Measurements from ENCODE around the gene IL7R. TPM values are rescaled to one million over a fixed set of nuclear protein-coding genes. Genes with fewer than 3 reads are reported as not detected.

IL7R gene
- total RNA-seq, 1 experiment from 2014 or later, result not detected

- H3K23ac ChIP-seq (ENCODE audit: insufficient read length, low read depth, low read length), result no peak overlapping the region
- Mint-ChIP-seq H3K27ac (no peak overlapping the region), H3K27me3 (ENCODE audit: low read depth) (peaks cover 3% of the 10 kb centered on the region; the same call in 1 of the 2 replicates), H3K9me3 (peaks cover 50 to 51% of the 10 kb centered on the region in 2 experiments), H3K4me1 (peaks cover 4 to 5% of the 10 kb centered on the region in 2 experiments; a peak in 2 of 4 replicates), H3K36me3 (ENCODE audit: insufficient read depth in 1 of 3, low read depth in 3 of 3) (peaks cover 4 to 23% (median 23%) of the 10 kb centered on the region in 3 experiments), H3K4me3 (no peak overlapping the region)
- DNase-seq, result no peak
- H3K14ac ChIP-seq (ENCODE audit: insufficient read depth, low read length), result no peak overlapping the region
- no peak overlapping the region for H2AFZ ChIP-seq (ENCODE audit: low read length)
- H3K4me1 ChIP-seq (ENCODE audit: insufficient read depth, low read length), result no peaks in the 10 kb centered on the region
- no peak overlapping the region for H2BK120ac ChIP-seq (ENCODE audit: low read depth, low read length, poor library complexity, severe bottlenecking)
- no peak overlapping the region for H4K8ac ChIP-seq (replicated peaks; ENCODE audit: insufficient read length, low read depth, low read length)
- H4K5ac ChIP-seq (ENCODE audit: insufficient read length, low read depth, low read length), result no peak overlapping the region
- H3K56ac ChIP-seq (ENCODE audit: insufficient read length, low read depth, low read length), result no peak overlapping the region
- H4K91ac ChIP-seq (ENCODE audit: insufficient read length, low read depth, low read length), result no peak overlapping the region
- H3K23me2 ChIP-seq (ENCODE audit: insufficient read length, low read depth, low read length, poor library complexity, severe bottlenecking), result no peaks in the 10 kb centered on the region
- H3K4ac ChIP-seq (ENCODE audit: low read depth, low read length), result no peak overlapping the region
- no peak overlapping the region for H2BK20ac ChIP-seq (ENCODE audit: low read depth, low read length, poor library complexity, severe bottlenecking)
- no peak overlapping the region for H2BK15ac ChIP-seq (ENCODE audit: low read depth, low read length)
- no peak for TF ChIP-seq CTCF (conservative IDR thresholded peaks at IDR 0.05)
- no peaks in the 10 kb centered on the region for H3K27me3 ChIP-seq (ENCODE audit: insufficient read depth, low read length)
- H3K18ac ChIP-seq (ENCODE audit: insufficient read length, low read depth, low read length), result no peak overlapping the region
- no peaks in the 10 kb centered on the region for H3K79me2 ChIP-seq (ENCODE audit: insufficient read depth, low read length)
- H4K20me1 ChIP-seq (ENCODE audit: control insufficient read depth, insufficient read depth, insufficient read length), result no peaks in the 10 kb centered on the region
- H3T11ph ChIP-seq (ENCODE audit: low read length), result no peak overlapping the region
- H2BK5ac ChIP-seq (ENCODE audit: insufficient read length, low read length), result no peak overlapping the region
- H3K27ac ChIP-seq (ENCODE audit: insufficient read length, low read depth, low read length), result no peak overlapping the region
- H3K9me3 ChIP-seq (ENCODE audit: control insufficient read depth, low read depth, low read length), result peaks cover 25% of the 10 kb centered on the region
- no peaks in the 10 kb centered on the region for H3K79me1 ChIP-seq (ENCODE audit: insufficient read depth, low read depth, low read length, poor library complexity, severe bottlenecking)
- no peak overlapping the region for H2AK5ac ChIP-seq (ENCODE audit: insufficient read length, low read length)
- no peak overlapping the region for H3K9ac ChIP-seq (ENCODE audit: extremely low read depth, insufficient read length, low read length)
- no peak overlapping the region for H2BK12ac ChIP-seq (ENCODE audit: insufficient read length, low read depth, low read length)
- H3K4me2 ChIP-seq (ENCODE audit: insufficient read depth, insufficient read length, low read length), result no peak overlapping the region
Observed at GRCh38 chr5:35847491-35847890, 9.2 kb upstream of the IL7R start.
